ENCODE data around the gene BRD3OS. TPM values are rescaled to one million over a fixed set of nuclear protein-coding genes. Genes with fewer than 3 reads are reported as not detected.

BRD3OS gene
- 16.9 TPM for total RNA-seq

- peak; percentile 96 for DNase-seq (ENCODE audit: low spot score)
Measured at GRCh38 chr9:134024828-134025605, at the start of gene BRD3OS. Gene BRD3OS (plus strand): TSS chr9:134025481. CDS start chr9:134026748, 1,267 bp downstream.

GRCh38 chr9:133975511-133975910 lies 49.8 kb upstream of the BRD3OS start:
- DNase-seq (ENCODE audit: low spot score): no peak

GRCh38 chr9:133976191-133976861 lies 49.0 kb upstream of the BRD3OS start:
- DNase-seq (ENCODE audit: low spot score): no peak

- DNase-seq (ENCODE audit: low spot score): no peak
Measured at GRCh38 chr9:133976887-133977286, 48.4 kb upstream of the BRD3OS start.

- DNase-seq (ENCODE audit: low spot score): no peak
Measured at GRCh38 chr9:133977421-133978201, 47.7 kb upstream of the BRD3OS start.

- no peak for DNase-seq (ENCODE audit: low spot score)
Measured at GRCh38 chr9:133978226-133978898, 46.9 kb upstream of the BRD3OS start.

- DNase-seq (ENCODE audit: low spot score): no peak
Measured at GRCh38 chr9:133978899-133979272, 46.4 kb upstream of the BRD3OS start.

- DNase-seq (ENCODE audit: low spot score): no peak
Measured at GRCh38 chr9:133979273-133979920, 45.9 kb upstream of the BRD3OS start.

- DNase-seq (ENCODE audit: low spot score): no peak
Measured at GRCh38 chr9:133979921-133980863, 45.1 kb upstream of the BRD3OS start.

- DNase-seq (ENCODE audit: low spot score): no peak
Measured at GRCh38 chr9:133980864-133981588, 44.3 kb upstream of the BRD3OS start.

- DNase-seq (ENCODE audit: low spot score): no peak
Measured at GRCh38 chr9:133981589-133981957, 43.7 kb upstream of the BRD3OS start.

GRCh38 chr9:133981958-133982681 lies 43.2 kb upstream of the BRD3OS start:
- DNase-seq (ENCODE audit: low spot score): no peak

- DNase-seq (ENCODE audit: low spot score): no peak
Measured at GRCh38 chr9:133982971-133983720, 42.1 kb upstream of the BRD3OS start.

GRCh38 chr9:133986061-133986460 lies 39.2 kb upstream of the BRD3OS start:
- no peak for DNase-seq (ENCODE audit: low spot score)

GRCh38 chr9:133986774-133987445 lies 38.4 kb upstream of the BRD3OS start:
- DNase-seq (ENCODE audit: low spot score): no peak

- no peak for DNase-seq (ENCODE audit: low spot score)
Measured at GRCh38 chr9:133987446-133987788, 37.9 kb upstream of the BRD3OS start.

- DNase-seq (ENCODE audit: low spot score): no peak
Measured at GRCh38 chr9:133987946-133988665, 37.2 kb upstream of the BRD3OS start.

All from ureter (tissue), 1 donor.